Lung microvascular endothelial cell (primary cell): ENCODE data around the gene RYR1. TPM values are rescaled to one million over a fixed set of nuclear protein-coding genes. Genes with fewer than 3 reads are reported as not detected.
"Not testable (repeated sequence)": the region's sequence is repeated elsewhere in the genome, so short reads cannot be mapped to it uniquely, and the experiment has no call there.

Experiments used
- DNase-seq, 2 donors: peaks; one replicate each; pipeline versions ENCODE4 v3.0.0 to v3.0.0-alpha.2; 2010; ENCODE audit warnings: low read depth in 2 of 2
- total RNA-seq: library from RNA; depleted of rRNA; stranded (reverse); fragments of >200 nt; gene quantifications from 2 replicates; pipeline ENCODE4 v1.2.1, GENCODE V29; 2014

RYR1 gene
- total RNA-seq, 1 donor from 2014 or later, result not detected

DNA sequence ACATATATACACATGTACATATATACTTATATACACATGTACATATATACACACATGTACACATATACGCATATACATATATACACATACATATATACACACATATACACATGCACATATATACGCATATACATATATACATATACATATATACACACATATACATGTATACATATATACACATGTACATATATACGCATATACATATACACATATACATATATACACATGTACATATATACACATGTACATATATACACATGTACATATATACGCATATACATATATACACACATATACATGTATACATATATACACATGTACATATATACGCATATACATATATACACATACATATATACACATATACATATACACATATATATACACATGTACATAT lies 169.4 kb downstream of the RYR1 start:
- DNase-seq, result not testable (repeated sequence)

DNA sequence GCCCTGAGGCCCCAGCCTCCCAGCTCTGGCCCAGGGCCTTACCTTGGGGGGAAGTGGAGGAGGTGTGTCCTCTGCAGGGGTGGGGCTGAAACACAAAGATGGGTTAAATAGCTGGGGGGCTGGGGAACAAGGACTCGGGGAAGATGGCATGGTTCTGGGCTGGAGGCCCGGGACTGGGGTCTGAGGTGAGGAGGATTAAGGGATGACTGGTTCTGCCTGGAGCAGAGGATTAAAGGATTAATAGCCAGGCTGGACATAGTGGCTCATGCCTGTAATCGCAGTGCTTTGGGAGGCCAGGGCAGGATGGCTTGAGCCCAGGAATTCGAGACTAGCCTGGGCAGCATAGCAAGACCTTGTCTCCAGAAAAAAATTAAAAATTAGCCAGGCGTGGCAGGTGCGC lies 172.6 kb downstream of the RYR1 start:
- DNase-seq, result no peak

DNA sequence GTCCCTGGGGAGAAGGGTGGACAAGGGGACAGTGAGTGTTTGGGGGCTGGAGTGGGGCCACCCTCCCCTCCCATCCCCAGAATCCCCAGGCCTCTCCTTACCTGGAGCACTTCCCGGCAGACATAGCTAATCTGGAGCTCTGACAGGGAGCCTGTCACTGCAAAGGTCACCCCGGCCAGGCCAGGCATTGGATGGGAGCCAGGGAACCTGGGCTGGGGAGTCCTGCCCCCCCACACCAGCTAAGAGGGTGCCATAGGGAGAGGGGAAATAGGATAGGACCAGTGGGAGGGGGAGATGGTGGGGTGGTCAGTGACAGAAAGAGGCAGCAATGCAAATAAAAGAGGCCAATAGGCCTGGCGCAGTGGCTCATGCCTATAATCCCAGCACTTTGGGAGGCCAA lies 180.8 kb downstream of the RYR1 start:
- no peak for DNase-seq

DNA sequence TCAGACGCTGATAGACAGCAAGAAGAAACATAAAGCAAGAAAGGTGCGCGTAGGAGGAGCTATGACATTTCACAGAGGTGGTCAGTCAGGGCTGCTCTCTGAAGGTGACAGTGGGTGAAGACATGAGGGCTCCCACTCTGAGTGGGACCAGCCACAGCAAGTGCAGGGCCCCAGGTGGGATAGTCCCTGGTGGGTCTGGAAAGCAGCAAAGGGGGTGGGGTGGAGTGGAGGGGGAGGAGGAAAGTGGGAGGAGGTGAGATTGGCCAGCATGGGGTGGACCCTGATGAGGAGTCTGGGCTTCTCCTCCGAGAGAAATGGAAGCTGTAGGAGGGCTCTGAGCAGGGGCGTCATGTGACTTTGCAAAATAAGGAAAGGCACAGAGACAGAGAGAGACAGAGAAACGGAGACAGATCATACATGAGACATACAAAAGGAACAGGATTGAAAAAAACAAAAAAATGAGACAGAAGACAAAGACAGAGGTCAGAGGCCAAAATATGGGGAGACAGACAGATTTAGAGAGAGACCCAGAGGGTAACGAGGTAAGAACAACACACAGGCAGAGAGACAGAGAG lies 181.6 kb downstream of the RYR1 start:
- DNase-seq, result no peak

DNA sequence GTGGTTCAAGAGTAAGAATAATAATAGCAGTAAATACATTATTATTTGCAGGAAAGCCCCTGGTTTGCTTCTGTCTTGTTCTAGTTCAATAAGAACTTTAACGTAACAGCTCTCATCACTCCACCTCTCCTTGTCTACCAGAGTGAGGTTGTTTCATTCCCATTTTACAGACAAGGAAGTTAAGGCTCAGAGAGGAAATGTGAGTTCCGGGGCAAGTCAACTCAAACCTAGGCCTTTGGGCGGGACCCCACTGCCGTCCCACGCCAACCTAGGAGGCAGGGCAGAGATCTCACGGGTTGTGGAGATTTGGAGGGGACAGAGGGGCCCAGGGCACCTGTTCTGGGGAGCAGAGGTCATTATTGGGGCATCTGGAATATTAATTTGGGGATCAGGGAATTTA lies 182.8 kb downstream of the RYR1 start:
- no peak for DNase-seq

GRCh38 chr19:38617283-38617763 lies 183.8 kb downstream of the RYR1 start:
- DNase-seq, result no peak

- peak; percentile 7 to 14 for DNase-seq
Measured at GRCh38 chr19:38617764-38618589, 184.5 kb downstream of the RYR1 start, which contains the start of gene MAP4K1. Gene MAP4K1 (minus strand): TSS chr19:38617953. CDS start chr19:38617895, 58 bp downstream.

GRCh38 chr19:38618590-38619360 lies 185.3 kb downstream of the RYR1 start, which contains the start of gene EIF3K:
Gene EIF3K (plus strand): TSS chr19:38619188. CDS start chr19:38619269, 81 bp downstream.
- DNase-seq, result peak; percentile 98 to 99

GRCh38 chr19:38619361-38620174 lies 186.1 kb downstream of the RYR1 start:
- no peak for DNase-seq

GRCh38 chr19:38624822-38625221 lies 191.3 kb downstream of the RYR1 start:
- no peak for DNase-seq

DNA sequence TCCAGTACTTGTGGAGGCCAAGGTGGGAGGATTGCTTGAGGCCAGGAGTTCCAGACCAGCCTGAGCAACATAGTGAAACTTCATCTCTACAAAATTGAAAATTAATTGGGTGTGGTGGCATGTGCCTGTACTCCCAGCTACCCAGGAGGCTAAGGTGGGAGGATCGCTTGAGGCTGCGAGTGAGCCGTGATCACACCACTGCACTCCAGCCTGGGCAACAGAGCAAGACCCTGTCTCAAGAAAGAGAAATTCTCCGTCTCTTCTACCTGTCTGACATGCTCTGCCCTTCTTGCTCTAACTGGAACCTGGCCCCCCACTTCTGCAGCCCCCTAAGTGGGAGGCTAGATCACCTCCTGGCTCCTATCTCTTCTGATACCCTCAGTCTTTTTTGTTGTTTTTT lies 192.9 kb downstream of the RYR1 start:
- DNase-seq, result no peak

DNA sequence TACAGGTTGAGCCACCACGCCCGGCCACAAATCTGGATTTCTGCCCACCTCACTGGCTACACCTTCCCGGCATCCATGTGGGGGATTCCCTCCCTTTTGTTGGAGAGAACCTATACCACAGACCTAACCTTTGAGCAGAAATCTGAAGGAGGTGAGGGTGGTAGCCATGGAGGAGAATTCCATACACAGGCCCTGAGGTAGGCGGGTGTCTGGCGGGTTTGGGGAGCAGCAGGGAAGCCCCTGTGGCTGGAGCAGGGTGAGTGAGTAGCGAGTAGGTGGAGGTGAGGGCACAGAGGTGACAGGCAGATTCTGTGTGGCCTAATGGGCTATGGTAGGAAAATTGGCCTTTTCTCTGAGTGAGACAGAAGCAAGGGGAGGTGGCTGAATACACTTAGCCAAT lies 196.1 kb downstream of the RYR1 start:
- no peak for DNase-seq

GRCh38 chr19:38631301-38631700 lies 197.8 kb downstream of the RYR1 start:
- DNase-seq, result not testable (repeated sequence)

- DNase-seq, result not testable (repeated sequence)
Measured at GRCh38 chr19:38631811-38632475, 198.5 kb downstream of the RYR1 start.

GRCh38 chr19:38632476-38633213 lies 199.2 kb downstream of the RYR1 start:
- DNase-seq, result no peak

DNA sequence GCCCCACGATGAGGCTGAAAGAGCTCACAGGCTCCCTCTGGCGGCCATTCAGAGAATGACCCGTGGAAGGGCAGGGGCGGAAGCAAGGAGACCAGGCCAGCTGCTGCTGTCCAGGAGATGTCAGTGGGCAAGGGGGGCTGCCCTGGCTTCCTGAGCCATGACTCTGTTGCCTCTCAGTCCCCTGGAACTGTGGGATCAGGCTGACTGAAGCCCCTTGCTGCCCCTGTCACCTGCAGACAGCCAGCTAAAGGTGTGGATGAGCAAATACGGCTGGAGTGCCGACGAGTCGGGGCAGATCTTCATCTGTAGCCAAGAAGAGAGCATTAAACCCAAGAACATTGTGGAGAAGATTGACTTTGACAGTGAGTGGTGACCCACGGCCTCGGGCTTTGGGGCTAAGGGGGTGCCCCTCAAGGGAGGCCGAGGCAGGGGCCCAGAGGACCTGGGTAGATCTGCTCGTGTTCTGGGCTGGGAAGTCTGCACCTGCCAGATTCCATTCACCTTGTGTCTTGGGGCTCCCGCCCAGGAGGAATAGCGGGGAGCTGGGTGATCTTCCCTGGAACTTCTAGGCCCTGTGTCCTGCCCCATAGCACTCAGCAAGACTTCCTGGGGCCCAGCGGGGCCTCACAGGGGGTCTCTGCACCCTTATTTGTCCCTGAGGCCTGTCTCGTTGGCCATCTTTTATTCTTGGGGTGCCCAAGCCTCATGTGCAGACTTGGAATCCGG lies 201.4 kb downstream of the RYR1 start:
- DNase-seq, result peak; percentile 58 to 73

DNA sequence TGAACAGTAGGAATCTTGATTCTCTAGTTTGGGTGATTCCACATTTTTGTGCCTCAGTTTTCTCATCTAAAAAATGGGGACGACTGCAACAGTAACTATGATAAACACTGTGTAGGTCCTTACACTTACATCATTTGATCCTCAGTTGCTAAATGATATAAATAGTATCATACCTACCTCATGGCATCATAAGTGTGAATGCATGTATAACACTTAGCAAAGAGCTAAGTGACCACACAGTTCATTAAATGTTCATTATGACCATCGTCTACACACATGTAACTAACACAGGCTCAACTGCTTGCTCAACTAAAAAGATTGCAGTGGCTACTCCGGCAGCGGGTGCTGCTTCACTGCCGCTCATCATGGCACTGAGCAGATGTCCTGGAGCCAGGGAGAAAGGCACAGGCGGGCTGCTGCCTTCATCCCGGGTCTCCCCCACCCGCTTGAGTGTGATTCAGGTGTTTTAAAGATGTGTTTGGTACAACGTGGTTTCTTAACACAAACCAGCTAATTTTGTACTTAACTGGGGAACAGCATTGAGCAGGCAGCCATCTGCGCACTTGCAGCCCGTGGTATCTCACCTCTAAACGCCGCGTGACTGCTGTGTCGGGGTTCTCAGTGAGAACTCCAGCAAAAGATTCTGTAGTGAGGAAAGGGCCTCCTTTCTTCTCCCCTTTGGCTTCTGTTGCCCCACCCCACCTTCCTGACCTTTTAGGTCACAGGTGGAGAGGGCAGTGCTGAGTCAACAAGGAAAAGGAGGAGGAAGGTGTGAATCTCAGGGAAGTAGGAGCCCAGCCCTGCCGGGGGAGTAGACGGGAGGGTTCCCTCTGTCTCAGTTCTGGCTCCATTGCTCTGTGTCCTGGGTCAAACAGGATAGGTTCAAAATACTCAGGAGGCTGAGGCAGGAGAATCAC lies 202.2 kb downstream of the RYR1 start:
- DNase-seq, result no peak
